ENCODE measurements around the gene INPP5E.

DNA sequence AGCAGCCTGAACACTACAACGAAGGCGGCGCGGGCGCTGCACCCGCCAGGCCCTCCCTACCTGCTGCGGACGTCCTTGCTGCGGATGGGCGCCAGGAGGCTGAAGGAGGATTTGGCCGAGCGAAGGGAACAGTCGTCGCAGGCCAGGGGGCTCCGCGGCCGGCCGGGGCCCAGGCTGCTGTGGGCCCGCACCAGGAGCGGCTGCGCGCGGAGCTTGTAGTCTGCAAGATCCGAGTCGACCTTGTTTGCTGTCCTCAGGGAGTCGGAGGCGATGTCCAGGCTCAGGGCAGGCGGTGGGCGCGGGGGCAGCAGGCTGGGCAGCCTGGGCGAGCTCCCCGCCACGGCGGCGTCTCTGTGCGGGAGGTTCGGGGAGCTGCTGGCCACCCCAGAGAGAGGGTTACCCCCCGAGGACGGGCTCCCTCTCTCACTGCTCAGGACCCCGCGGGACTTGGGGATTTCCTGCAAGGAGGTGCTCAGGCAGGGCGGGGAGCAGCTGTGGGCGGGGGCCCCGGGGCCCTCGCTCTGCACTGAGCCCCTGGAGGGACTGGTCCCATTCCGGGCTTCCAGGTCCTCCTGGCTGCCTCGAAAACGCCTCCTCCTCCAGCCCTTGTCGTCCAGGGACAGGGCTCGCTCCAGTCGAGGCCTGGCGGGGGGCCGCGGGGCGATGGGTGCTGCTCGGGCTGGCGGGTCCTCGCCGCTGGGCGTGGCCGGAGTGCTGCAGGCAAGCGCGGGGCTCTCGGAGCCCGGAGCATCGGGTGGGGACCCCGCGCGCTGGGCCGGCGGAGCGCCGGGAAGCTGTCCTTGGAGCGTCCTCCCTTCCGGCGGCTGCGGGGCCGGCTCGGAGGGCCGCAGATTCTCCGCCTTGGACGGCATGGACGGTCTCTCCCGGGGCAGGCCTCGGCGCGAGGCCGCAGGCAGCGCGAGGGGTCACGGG is 831 bp downstream of the INPP5E start:
- TF ChIP-seq POLR2A (IDR thresholded peaks at IDR 0.05): no peak
- TF ChIP-seq CTCF (IDR thresholded peaks at IDR 0.05): no peak
